ENCODE measurements around the gene ARMC2.
A peak's percentile ranks its signal among the peaks of the same experiment; 100 is the strongest.
"Not testable (repeated sequence)": the region's sequence is repeated elsewhere in the genome, so short reads cannot be mapped to it uniquely, and the experiment has no call there.

The ARMC2 gene

GRCh38 chr6:108835218-108835850 lies 12.9 kb upstream of the ARMC2 start:
- peak; percentile 30 for DNase-seq

GRCh38 chr6:108836061-108836460 lies 12.2 kb upstream of the ARMC2 start:
- DNase-seq = no peak

- no peak for DNase-seq
These were observed 10.8 kb upstream of the ARMC2 start for GRCh38 chr6:108837236-108837971.

- DNase-seq = no peak
These were observed 10.0 kb upstream of the ARMC2 start for GRCh38 chr6:108838101-108838717.

- DNase-seq = no peak
These were observed 9.1 kb upstream of the ARMC2 start for GRCh38 chr6:108839083-108839642.

- DNase-seq = no peak
These were observed 7.3 kb upstream of the ARMC2 start for GRCh38 chr6:108840919-108841318.

- no peak for DNase-seq
These were observed 6.8 kb upstream of the ARMC2 start for GRCh38 chr6:108841377-108841855.

GRCh38 chr6:108844135-108844534 lies 4.1 kb upstream of the ARMC2 start:
- DNase-seq = no peak

GRCh38 chr6:108845145-108845544 lies 3.1 kb upstream of the ARMC2 start:
- no peak for DNase-seq

- no peak for DNase-seq
These were observed 2.1 kb upstream of the ARMC2 start for GRCh38 chr6:108846101-108846500.

- no peak for DNase-seq
These were observed 1.6 kb upstream of the ARMC2 start for GRCh38 chr6:108846628-108847027.

- DNase-seq = no peak
These were observed 495 bp upstream of the ARMC2 start for GRCh38 chr6:108847738-108848115.

- no peak for DNase-seq
These were observed 2.6 kb downstream of the ARMC2 start for GRCh38 chr6:108850669-108851465.

GRCh38 chr6:108851756-108852155 lies 3.5 kb downstream of the ARMC2 start:
- no peak for DNase-seq

GRCh38 chr6:108853077-108853476 lies 4.9 kb downstream of the ARMC2 start:
- DNase-seq = no peak

- DNase-seq = no peak
These were observed 14.4 kb downstream of the ARMC2 start for GRCh38 chr6:108862479-108863191.

GRCh38 chr6:108865751-108866286 lies 17.6 kb downstream of the ARMC2 start:
- DNase-seq = not testable (repeated sequence)

- DNase-seq = no peak
These were observed 18.6 kb downstream of the ARMC2 start for GRCh38 chr6:108866798-108867197.

GRCh38 chr6:108868647-108869046 lies 20.4 kb downstream of the ARMC2 start:
- no peak for DNase-seq

GRCh38 chr6:108869876-108870275 lies 21.7 kb downstream of the ARMC2 start:
- no peak for DNase-seq

GRCh38 chr6:108870357-108870756 lies 22.1 kb downstream of the ARMC2 start:
- no peak for DNase-seq

- no peak for DNase-seq
These were observed 23.9 kb downstream of the ARMC2 start for GRCh38 chr6:108872141-108872557.

Data from activated gamma-delta T cell (primary cell).